Measurements from ENCODE around the gene TRPC5OS. TPM values are rescaled to one million over a fixed set of nuclear protein-coding genes. Genes with fewer than 3 reads are reported as not detected.

The TRPC5OS gene
- polyA plus RNA-seq, 1 donor from 2014 or later = not detected

DNA sequence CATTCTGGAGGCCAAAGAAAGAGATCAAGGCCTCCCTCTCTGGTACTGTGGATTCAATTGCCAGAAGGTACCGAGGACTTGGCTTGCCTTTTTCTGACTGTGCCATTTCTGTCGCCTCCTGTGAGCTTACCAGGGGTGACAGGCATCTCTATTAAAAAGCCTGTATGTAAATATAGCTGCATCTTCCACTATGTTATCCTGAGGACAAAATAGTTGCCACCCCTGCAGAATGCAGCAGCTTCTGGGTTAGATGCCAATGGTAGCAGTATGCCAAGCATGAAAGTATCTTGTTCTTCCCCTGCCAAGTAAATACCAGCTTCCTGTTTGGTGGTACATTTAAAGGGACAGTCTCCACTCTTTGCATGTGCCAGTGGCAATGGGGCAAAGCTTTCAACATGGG is 10.7 kb downstream of the TRPC5OS start:
- H3K4me2 ChIP-seq (ENCODE audit: low read length) = no peak overlapping the region
- no peaks in the 10 kb centered on the region for H3K27me3 ChIP-seq (ENCODE audit: insufficient read depth, low read depth, low read length)
- no peaks in the 10 kb centered on the region for H3K9me3 ChIP-seq (ENCODE audit: low read length)
- no peak overlapping the region for H2AFZ ChIP-seq (ENCODE audit: low read depth, low read length)
- H3K9ac ChIP-seq (ENCODE audit: low read length) = no peak overlapping the region
- no peak overlapping the region for H3K4me3 ChIP-seq (ENCODE audit: low read length)
- H4K20me1 ChIP-seq (ENCODE audit: insufficient read depth) = no peaks in the 10 kb centered on the region
- H3K27ac ChIP-seq (ENCODE audit: low read length) = no peak overlapping the region
- H3K9me2 ChIP-seq (ENCODE audit: insufficient read depth, low read length) = no peaks in the 10 kb centered on the region
- no peaks in the 10 kb centered on the region for H3K36me3 ChIP-seq (ENCODE audit: insufficient read depth, low read length)
- no peaks in the 10 kb centered on the region for H3K79me2 ChIP-seq (replicated peaks; ENCODE audit: insufficient read depth, low read length)
- TF ChIP-seq POLR2AphosphoS5 (IDR thresholded peaks at IDR 0.05) (no peak), SMC3 (conservative IDR thresholded peaks at IDR 0.05; ENCODE audit: poor library complexity) (no peak), EP300 (conservative IDR thresholded peaks at IDR 0.05; ENCODE audit: poor library complexity, severe bottlenecking) (no peak), TAF1 (IDR thresholded peaks at IDR 0.05; ENCODE audit: low read depth) (no peak), RAD21 (conservative IDR thresholded peaks at IDR 0.05) (no peak)
- TF ChIP-seq, protein P1, sequence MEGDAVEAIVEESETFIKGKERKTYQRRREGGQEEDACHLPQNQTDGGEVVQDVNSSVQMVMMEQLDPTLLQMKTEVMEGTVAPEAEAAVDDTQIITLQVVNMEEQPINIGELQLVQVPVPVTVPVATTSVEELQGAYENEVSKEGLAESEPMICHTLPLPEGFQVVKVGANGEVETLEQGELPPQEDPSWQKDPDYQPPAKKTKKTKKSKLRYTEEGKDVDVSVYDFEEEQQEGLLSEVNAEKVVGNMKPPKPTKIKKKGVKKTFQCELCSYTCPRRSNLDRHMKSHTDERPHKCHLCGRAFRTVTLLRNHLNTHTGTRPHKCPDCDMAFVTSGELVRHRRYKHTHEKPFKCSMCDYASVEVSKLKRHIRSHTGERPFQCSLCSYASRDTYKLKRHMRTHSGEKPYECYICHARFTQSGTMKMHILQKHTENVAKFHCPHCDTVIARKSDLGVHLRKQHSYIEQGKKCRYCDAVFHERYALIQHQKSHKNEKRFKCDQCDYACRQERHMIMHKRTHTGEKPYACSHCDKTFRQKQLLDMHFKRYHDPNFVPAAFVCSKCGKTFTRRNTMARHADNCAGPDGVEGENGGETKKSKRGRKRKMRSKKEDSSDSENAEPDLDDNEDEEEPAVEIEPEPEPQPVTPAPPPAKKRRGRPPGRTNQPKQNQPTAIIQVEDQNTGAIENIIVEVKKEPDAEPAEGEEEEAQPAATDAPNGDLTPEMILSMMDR (IDR thresholded peaks at IDR 0.05; ENCODE audit: poor library complexity, severe bottlenecking) = no peak
- H3F3A ChIP-seq (ENCODE audit: insufficient read depth, low read length, poor library complexity, severe bottlenecking) = no peaks in the 10 kb centered on the region

DNA sequence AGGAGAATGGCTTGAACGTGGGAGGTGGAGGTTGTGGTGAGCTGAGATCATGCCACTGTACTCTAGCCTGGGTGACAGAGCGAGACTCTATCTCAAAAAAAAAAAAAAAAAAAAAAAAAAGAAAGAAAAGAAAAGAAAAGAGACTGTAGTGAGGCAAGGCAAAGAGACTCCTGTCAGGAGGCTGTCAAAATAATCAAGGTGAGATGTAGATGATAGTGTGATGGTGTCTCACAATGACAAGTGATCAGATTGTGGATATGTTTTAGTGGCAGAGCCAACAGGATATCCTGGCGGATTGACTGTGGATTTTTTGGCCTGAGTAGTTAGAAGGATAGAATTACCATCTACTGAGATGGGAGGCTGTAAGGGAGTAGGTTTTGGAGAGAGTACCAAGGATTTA is 12.6 kb downstream of the TRPC5OS start:
- Histone ChIP-seq H4K20me1 (ENCODE audit: insufficient read depth) (no peaks in the 10 kb centered on the region), H3K9me3 (ENCODE audit: low read length) (no peaks in the 10 kb centered on the region), H3F3A (ENCODE audit: insufficient read depth, low read length, poor library complexity, severe bottlenecking) (no peaks in the 10 kb centered on the region), H3K27me3 (ENCODE audit: insufficient read depth, low read depth, low read length) (no peaks in the 10 kb centered on the region), H3K9me2 (ENCODE audit: insufficient read depth, low read length) (no peaks in the 10 kb centered on the region), H2AFZ (ENCODE audit: low read depth, low read length) (no peak overlapping the region), H3K27ac (ENCODE audit: low read length) (no peak overlapping the region), H3K9ac (ENCODE audit: low read length) (no peak overlapping the region), H3K4me2 (ENCODE audit: low read length) (no peak overlapping the region), H3K36me3 (ENCODE audit: insufficient read depth, low read length) (no peaks in the 10 kb centered on the region), H3K79me2 (replicated peaks; ENCODE audit: insufficient read depth, low read length) (no peaks in the 10 kb centered on the region), H3K4me3 (ENCODE audit: low read length) (no peak overlapping the region)
- peak; percentile 53 for TF ChIP-seq POLR2AphosphoS5 (IDR thresholded peaks at IDR 0.05)
- TF ChIP-seq SMC3 (conservative IDR thresholded peaks at IDR 0.05; ENCODE audit: poor library complexity) = no peak
- peak; percentile 80 for TF ChIP-seq EP300 (conservative IDR thresholded peaks at IDR 0.05; ENCODE audit: poor library complexity, severe bottlenecking)
- no peak for TF ChIP-seq RAD21 (conservative IDR thresholded peaks at IDR 0.05)
- no peak for TF ChIP-seq TAF1 (IDR thresholded peaks at IDR 0.05; ENCODE audit: low read depth)

DNA sequence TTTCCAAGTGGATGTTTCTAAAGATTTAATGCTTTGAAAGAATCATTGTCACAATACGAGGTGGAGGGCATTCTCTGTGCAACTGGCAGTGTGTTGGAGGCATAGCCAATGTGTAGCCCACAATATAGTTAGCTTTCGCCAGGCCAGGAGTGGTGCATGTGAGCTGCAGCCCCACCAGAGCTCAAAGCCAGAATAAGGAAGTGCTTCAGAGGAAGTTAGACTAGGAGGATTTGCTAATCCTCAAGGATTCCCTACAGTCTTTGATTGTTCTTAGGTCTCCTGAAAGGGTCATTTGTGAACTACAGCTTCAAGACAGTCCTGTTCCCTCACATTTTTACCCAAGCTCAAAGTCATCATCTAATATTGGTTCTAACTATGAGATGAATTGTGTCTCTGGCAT is 16.4 kb downstream of the TRPC5OS start:
- no peak overlapping the region for H2AFZ ChIP-seq (ENCODE audit: low read depth, low read length)
- no peaks in the 10 kb centered on the region for H3K9me3 ChIP-seq (ENCODE audit: low read length)
- no peaks in the 10 kb centered on the region for H3K9me2 ChIP-seq (ENCODE audit: insufficient read depth, low read length)
- no peaks in the 10 kb centered on the region for H4K20me1 ChIP-seq (ENCODE audit: insufficient read depth)
- TF ChIP-seq POLR2AphosphoS5 (IDR thresholded peaks at IDR 0.05) (no peak), EZH2 (IDR thresholded peaks at IDR 0.05; ENCODE audit: borderline replicate concordance, insufficient read depth, low read length, poor library complexity, severe bottlenecking) (no peak), MXI1 (conservative IDR thresholded peaks at IDR 0.05; ENCODE audit: poor library complexity, severe bottlenecking) (no peak), SMC3 (conservative IDR thresholded peaks at IDR 0.05; ENCODE audit: poor library complexity) (no peak)
- TF ChIP-seq, protein P2, sequence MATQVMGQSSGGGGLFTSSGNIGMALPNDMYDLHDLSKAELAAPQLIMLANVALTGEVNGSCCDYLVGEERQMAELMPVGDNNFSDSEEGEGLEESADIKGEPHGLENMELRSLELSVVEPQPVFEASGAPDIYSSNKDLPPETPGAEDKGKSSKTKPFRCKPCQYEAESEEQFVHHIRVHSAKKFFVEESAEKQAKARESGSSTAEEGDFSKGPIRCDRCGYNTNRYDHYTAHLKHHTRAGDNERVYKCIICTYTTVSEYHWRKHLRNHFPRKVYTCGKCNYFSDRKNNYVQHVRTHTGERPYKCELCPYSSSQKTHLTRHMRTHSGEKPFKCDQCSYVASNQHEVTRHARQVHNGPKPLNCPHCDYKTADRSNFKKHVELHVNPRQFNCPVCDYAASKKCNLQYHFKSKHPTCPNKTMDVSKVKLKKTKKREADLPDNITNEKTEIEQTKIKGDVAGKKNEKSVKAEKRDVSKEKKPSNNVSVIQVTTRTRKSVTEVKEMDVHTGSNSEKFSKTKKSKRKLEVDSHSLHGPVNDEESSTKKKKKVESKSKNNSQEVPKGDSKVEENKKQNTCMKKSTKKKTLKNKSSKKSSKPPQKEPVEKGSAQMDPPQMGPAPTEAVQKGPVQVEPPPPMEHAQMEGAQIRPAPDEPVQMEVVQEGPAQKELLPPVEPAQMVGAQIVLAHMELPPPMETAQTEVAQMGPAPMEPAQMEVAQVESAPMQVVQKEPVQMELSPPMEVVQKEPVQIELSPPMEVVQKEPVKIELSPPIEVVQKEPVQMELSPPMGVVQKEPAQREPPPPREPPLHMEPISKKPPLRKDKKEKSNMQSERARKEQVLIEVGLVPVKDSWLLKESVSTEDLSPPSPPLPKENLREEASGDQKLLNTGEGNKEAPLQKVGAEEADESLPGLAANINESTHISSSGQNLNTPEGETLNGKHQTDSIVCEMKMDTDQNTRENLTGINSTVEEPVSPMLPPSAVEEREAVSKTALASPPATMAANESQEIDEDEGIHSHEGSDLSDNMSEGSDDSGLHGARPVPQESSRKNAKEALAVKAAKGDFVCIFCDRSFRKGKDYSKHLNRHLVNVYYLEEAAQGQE (IDR thresholded peaks at IDR 0.05; ENCODE audit: borderline replicate concordance) = no peak
- no peak overlapping the region for H3K27ac ChIP-seq (ENCODE audit: low read length)
- no peaks in the 10 kb centered on the region for H3K36me3 ChIP-seq (ENCODE audit: insufficient read depth, low read length)
- no peak overlapping the region for H3K4me2 ChIP-seq (ENCODE audit: low read length)
- H3K9ac ChIP-seq (ENCODE audit: low read length) = no peak overlapping the region
- no peaks in the 10 kb centered on the region for H3F3A ChIP-seq (ENCODE audit: insufficient read depth, low read length, poor library complexity, severe bottlenecking)
- no peaks in the 10 kb centered on the region for H3K79me2 ChIP-seq (replicated peaks; ENCODE audit: insufficient read depth, low read length)
- no peak overlapping the region for H3K4me3 ChIP-seq (ENCODE audit: low read length)
- H3K27me3 ChIP-seq (ENCODE audit: insufficient read depth, low read depth, low read length) = no peaks in the 10 kb centered on the region

All from neural cell (in vitro differentiated cells).